MM.1S (cell line): ENCODE results near the gene MYCT1.
"Not testable (repeated sequence)": the region's sequence is repeated elsewhere in the genome, so short reads cannot be mapped to it uniquely, and the experiment has no call there.

Experiments
- DNase-seq: peaks from one replicate; pipeline ENCODE4 v3.0.0-alpha.2; 2015
- H2AFZ ChIP-seq: fragments of 300-600 bp; sonication (generic); 2 replicates; pipeline ENCODE4 v1.6.0; 2016; ENCODE audit warnings: antibody characterized with exemption, low read length
- H3F3A ChIP-seq: fragments of 300-600 bp; sonication (generic); 2 replicates; pipeline ENCODE4 v1.6.1; 2016; ENCODE audit warnings: mild to moderate bottlenecking, antibody characterized with exemption, low read length, moderate library complexity, mixed read lengths; ENCODE audit not compliant: insufficient read depth
- H3K27ac ChIP-seq: fragments of 300-600 bp; sonication (generic); 2 replicates; pipeline ENCODE4 v1.5.1; 2016; ENCODE audit warnings: mild to moderate bottlenecking, low read length
- H3K27me3 ChIP-seq: fragments of 300-600 bp; sonication (generic); replicated peaks from 2 replicates; pipeline ENCODE4 v1.6.0; 2016; ENCODE audit warnings: low read length; ENCODE audit not compliant: insufficient read depth
- H3K36me3 ChIP-seq: fragments of 300-600 bp; sonication (generic); replicated peaks from 2 replicates; pipeline ENCODE4 v1.6.1; 2016; ENCODE audit warnings: mild to moderate bottlenecking, low read length, mixed read lengths; ENCODE audit not compliant: insufficient read depth
- H3K4me1 ChIP-seq: fragments of 300-600 bp; sonication (generic); 2 replicates; pipeline ENCODE4 v1.6.1; 2016; ENCODE audit warnings: low read length, mixed read lengths
- H3K4me2 ChIP-seq: fragments of 300-600 bp; sonication (generic); 2 replicates; pipeline ENCODE4 v1.6.0; 2016; ENCODE audit warnings: low read depth, low read length
- H3K4me3 ChIP-seq: fragments of 300-600 bp; sonication (generic); 2 replicates; pipeline ENCODE4 v1.5.1; 2016; ENCODE audit warnings: low read length, mixed read lengths
- H3K79me2 ChIP-seq: fragments of 300-600 bp; sonication (generic); 2 replicates; pipeline ENCODE4 v1.6.1; 2016; ENCODE audit warnings: mixed run types, low read length, mixed read lengths
- H3K9ac ChIP-seq: fragments of 300-600 bp; sonication (generic); 2 replicates; pipeline ENCODE4 v1.6.1; 2016; ENCODE audit warnings: low read length, mixed read lengths
- H3K9me2 ChIP-seq: fragments of 300-600 bp; sonication (generic); replicated peaks from 2 replicates; pipeline ENCODE4 v1.6.1; 2016; ENCODE audit warnings: mild to moderate bottlenecking, low read length, mixed read lengths; ENCODE audit not compliant: insufficient read depth
- H3K9me3 ChIP-seq: fragments of 300-600 bp; sonication (generic); replicated peaks from 2 replicates; pipeline ENCODE4 v1.6.1; 2016; ENCODE audit warnings: mild to moderate bottlenecking, low read length, mixed read lengths; ENCODE audit not compliant: insufficient read depth
- H4K20me1 ChIP-seq: fragments of 300-600 bp; sonication (generic); 2 replicates; pipeline ENCODE4 v1.6.1; 2016; ENCODE audit warnings: mild to moderate bottlenecking, low read length, moderate library complexity, mixed read lengths; ENCODE audit not compliant: insufficient read depth
- CTCF ChIP-seq: fragments of 300-600 bp; sonication (generic); IDR thresholded peaks from 2 replicates; pipeline ENCODE4 v1.5.1; 2016; ENCODE audit warnings: antibody characterized with exemption, low read length, mixed read lengths
- EZH2 ChIP-seq: fragments of 300-600 bp; sonication (generic); optimal IDR thresholded peaks from 2 replicates; pipeline ENCODE3; 2017; ENCODE audit warnings: low read depth, mild to moderate bottlenecking, antibody characterized with exemption, low read length, mixed read lengths
- EZH2phosphoT487 ChIP-seq: fragments of 300-600 bp; sonication (generic); IDR thresholded peaks from 2 replicates; pipeline ENCODE4 v1.6.1; 2018; ENCODE audit warnings: antibody characterized with exemption, low read length

MYCT1 gene

GRCh38 chr6:152698692-152699091 is 995 bp downstream of the MYCT1 start:
- no peak overlapping the region for H3K27ac ChIP-seq
- no peaks in the 10 kb centered on the region for H3K79me2 ChIP-seq
- no peaks in the 10 kb centered on the region for H3K27me3 ChIP-seq
- H3K4me3 ChIP-seq, result no peak overlapping the region
- no peaks in the 10 kb centered on the region for H4K20me1 ChIP-seq
- no peaks in the 10 kb centered on the region for H3K9me2 ChIP-seq
- TF ChIP-seq CTCF, result no peak
- no peak for TF ChIP-seq EZH2
- no peak for TF ChIP-seq EZH2phosphoT487
- no peak overlapping the region for H3K9ac ChIP-seq
- no peak overlapping the region for H3K4me2 ChIP-seq
- H3K4me1 ChIP-seq, result no peaks in the 10 kb centered on the region
- DNase-seq, result no peak
- no peak overlapping the region for H2AFZ ChIP-seq
- no peaks in the 10 kb centered on the region for H3F3A ChIP-seq
- no peaks in the 10 kb centered on the region for H3K9me3 ChIP-seq
- no peaks in the 10 kb centered on the region for H3K36me3 ChIP-seq

- TF ChIP-seq EZH2 (no peak), CTCF (no peak), EZH2phosphoT487 (no peak)
- no peaks in the 10 kb centered on the region for H3K36me3 ChIP-seq
- DNase-seq, result no peak
- no peak overlapping the region for H2AFZ ChIP-seq
- no peaks in the 10 kb centered on the region for H3F3A ChIP-seq
- no peak overlapping the region for H3K4me3 ChIP-seq
- no peaks in the 10 kb centered on the region for H3K79me2 ChIP-seq
- no peak overlapping the region for H3K27ac ChIP-seq
- no peaks in the 10 kb centered on the region for H3K27me3 ChIP-seq
- no peak overlapping the region for H3K4me2 ChIP-seq
- H4K20me1 ChIP-seq, result no peaks in the 10 kb centered on the region
- no peaks in the 10 kb centered on the region for H3K9me2 ChIP-seq
- H3K4me1 ChIP-seq, result no peaks in the 10 kb centered on the region
- H3K9ac ChIP-seq, result no peak overlapping the region
- no peaks in the 10 kb centered on the region for H3K9me3 ChIP-seq
These were observed 2.7 kb downstream of the MYCT1 start for GRCh38 chr6:152700427-152700826.

- no peaks in the 10 kb centered on the region for H3K4me1 ChIP-seq
- DNase-seq, result no peak
- H4K20me1 ChIP-seq, result no peaks in the 10 kb centered on the region
- H3F3A ChIP-seq, result no peaks in the 10 kb centered on the region
- no peak overlapping the region for H3K4me2 ChIP-seq
- H3K79me2 ChIP-seq, result no peaks in the 10 kb centered on the region
- no peak overlapping the region for H3K27ac ChIP-seq
- H3K27me3 ChIP-seq, result no peaks in the 10 kb centered on the region
- H3K9me2 ChIP-seq, result no peaks in the 10 kb centered on the region
- H3K9me3 ChIP-seq, result no peaks in the 10 kb centered on the region
- H3K9ac ChIP-seq, result no peak overlapping the region
- no peaks in the 10 kb centered on the region for H3K36me3 ChIP-seq
- no peak overlapping the region for H2AFZ ChIP-seq
- H3K4me3 ChIP-seq, result no peak overlapping the region
- TF ChIP-seq EZH2, result no peak
These were observed 3.6 kb downstream of the MYCT1 start for GRCh38 chr6:152701081-152701862.

GRCh38 chr6:152701863-152702401 is 4.2 kb downstream of the MYCT1 start:
- Histone ChIP-seq H4K20me1 (no peaks in the 10 kb centered on the region), H3K4me2 (no peak overlapping the region), H3K9me3 (no peaks in the 10 kb centered on the region), H3K27me3 (no peaks in the 10 kb centered on the region), H3K9me2 (no peaks in the 10 kb centered on the region), H3K9ac (no peak overlapping the region), H3K36me3 (no peaks in the 10 kb centered on the region), H3K27ac (no peak overlapping the region), H2AFZ (no peak overlapping the region), H3K4me3 (no peak overlapping the region), H3K4me1 (no peaks in the 10 kb centered on the region), H3F3A (no peaks in the 10 kb centered on the region), H3K79me2 (no peaks in the 10 kb centered on the region)
- no peak for TF ChIP-seq EZH2
- TF ChIP-seq EZH2phosphoT487, result no peak
- no peak for TF ChIP-seq CTCF
- no peak for DNase-seq

GRCh38 chr6:152703750-152704149 is 6.1 kb downstream of the MYCT1 start:
- not testable (repeated sequence) for H3F3A ChIP-seq, H3K36me3 ChIP-seq, H3K27me3 ChIP-seq, H3K9me3 ChIP-seq, H4K20me1 ChIP-seq, H3K79me2 ChIP-seq, H2AFZ ChIP-seq, H3K27ac ChIP-seq, H3K4me2 ChIP-seq, H3K9ac ChIP-seq, H3K4me3 ChIP-seq, H3K4me1 ChIP-seq, H3K9me2 ChIP-seq, DNase-seq
